NCI-H345 treated with DMSO at 0.1 percent for 48 hours (cell line): ENCODE data around the gene CBLN3.

ENCODE experiments used
- DNase-seq: peaks from one replicate; lab custom pipeline; 2025; ENCODE audit not compliant: unreplicated experiment; lab: John Stamatoyannopoulos, UW

CBLN3 gene

GRCh38 chr14:24426912-24427536 is 2.4 kb downstream of the CBLN3 start:
- DNase-seq = no peak

- no peak for DNase-seq
Measured at GRCh38 chr14:24426150-24426911, 3.1 kb downstream of the CBLN3 start.

GRCh38 chr14:24425704-24426103 is 3.8 kb downstream of the CBLN3 start:
- no peak for DNase-seq

- DNase-seq = no peak
Measured at GRCh38 chr14:24422694-24423601, 6.5 kb downstream of the CBLN3 start.

- DNase-seq = no peak
Measured at GRCh38 chr14:24422261-24422660, 7.2 kb downstream of the CBLN3 start.

GRCh38 chr14:24418492-24418873 is 11.0 kb downstream of the CBLN3 start:
- no peak for DNase-seq

GRCh38 chr14:24417832-24418491 is 11.5 kb downstream of the CBLN3 start:
- DNase-seq = no peak

GRCh38 chr14:24416932-24417619 is 12.4 kb downstream of the CBLN3 start:
- DNase-seq = no peak

GRCh38 chr14:24416254-24416931 is 13.1 kb downstream of the CBLN3 start:
- DNase-seq = no peak

GRCh38 chr14:24415421-24416253 is 13.8 kb downstream of the CBLN3 start:
- no peak for DNase-seq

GRCh38 chr14:24414732-24415420 is 14.6 kb downstream of the CBLN3 start:
- DNase-seq = no peak

- no peak for DNase-seq
Measured at GRCh38 chr14:24414077-24414476, 15.4 kb downstream of the CBLN3 start.

GRCh38 chr14:24411443-24412389 is 17.8 kb downstream of the CBLN3 start:
- no peak for DNase-seq

GRCh38 chr14:24409956-24410355 is 19.5 kb downstream of the CBLN3 start:
- DNase-seq = no peak

- DNase-seq = no peak
Measured at GRCh38 chr14:24409192-24409591, 20.3 kb downstream of the CBLN3 start.

GRCh38 chr14:24408764-24409163 is 20.7 kb downstream of the CBLN3 start:
- DNase-seq = no peak

- no peak for DNase-seq
Measured at GRCh38 chr14:24407608-24408325, 21.7 kb downstream of the CBLN3 start.
